Activated CD8-positive, alpha-beta T cell treated with anti-CD3 and anti-CD28 coated beads for 36 hours (primary cell): ENCODE results near the gene MACIR. TPM values are rescaled to one million over a fixed set of nuclear protein-coding genes. Genes with fewer than 3 reads are reported as not detected.

Source experiments
- ATAC-seq: fragments of 200-7000 bp; cut with Tn5 transposase; one replicate; pipeline ENCODE4 v1.10.0; 2021; ENCODE audit warnings: mild to moderate bottlenecking, moderate library complexity
- CTCF ChIA-PET: fragments of 350-600 bp; sonication (Branson Sonifier 250); formaldehyde crosslinking; loops from one replicate; lab custom pipeline; 2021; ENCODE audit warnings: antibody characterized with exemption; lab: Charles Lee
- POLR2A ChIA-PET: fragments of 350-600 bp; sonication (Branson Sonifier 250); formaldehyde crosslinking; loops from one replicate; lab custom pipeline; 2021; ENCODE audit warnings: antibody characterized with exemption; lab: Charles Lee
- DNase-seq: peaks from one replicate; pipeline ENCODE4 v3.0.0-alpha.2; 2020
- H3K27ac Mint-ChIP-seq: one replicate; pipeline ENCODE4 v1.8.0; 2021; ENCODE audit warnings: mild to moderate bottlenecking, mixed read lengths
- H3K27me3 Mint-ChIP-seq: one replicate; pipeline ENCODE4 v1.8.0; 2021; ENCODE audit warnings: mixed read lengths
- H3K36me3 Mint-ChIP-seq: one replicate; pipeline ENCODE4 v1.8.0; 2021; ENCODE audit warnings: low read depth, mixed read lengths
- H3K4me1 Mint-ChIP-seq: one replicate; pipeline ENCODE4 v1.8.0; 2021; ENCODE audit warnings: low read depth, mixed read lengths
- H3K4me3 Mint-ChIP-seq: one replicate; pipeline ENCODE4 v1.8.0; 2021; ENCODE audit warnings: mild to moderate bottlenecking, moderate library complexity, mixed read lengths
- H3K9me3 Mint-ChIP-seq: one replicate; pipeline ENCODE4 v1.8.0; 2021; ENCODE audit warnings: mixed read lengths
- intact Hi-C: fragments of 100-400 bp; cut with micrococcal nuclease; formaldehyde crosslinking; loops from one replicate; pipeline ENCODE4 v1.10.0; 2022
- total RNA-seq, 2 experiments: library from RNA; stranded (reverse); gene quantifications; one replicate each; pipeline ENCODE4 v1.2.3, GENCODE V29; 2021
- TF ChIP-seq, protein P1 (sequence below): fragments of 200-600 bp; IDR thresholded peaks from one replicate; pipeline ENCODE4 v1.8.0; 2022; ENCODE audit warnings: antibody characterized with exemption, mild to moderate bottlenecking

The MACIR gene
- total RNA-seq, 2 experiments from 2014 or later = 8.6 to 8.8 TPM

DNA sequence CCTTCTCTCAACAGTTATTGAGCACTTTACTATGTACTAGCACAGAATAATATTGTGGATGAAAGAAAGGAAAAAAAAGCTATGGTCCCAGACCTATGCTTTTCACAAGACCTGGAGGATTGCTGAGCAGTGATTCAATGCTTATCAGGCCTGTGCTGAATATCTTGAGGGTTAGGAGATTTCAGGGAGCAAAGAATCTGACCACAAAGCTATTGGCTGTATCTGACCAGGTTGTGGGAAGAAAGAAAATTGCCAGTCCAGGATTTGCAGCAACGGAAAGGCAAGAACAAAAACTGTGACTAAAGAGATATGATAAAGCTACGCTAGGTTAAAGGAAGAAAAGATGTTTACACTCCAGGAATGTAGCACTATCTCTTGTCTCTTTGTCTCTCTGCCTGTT, 14.9 kb upstream of the MACIR start:
- no peak overlapping the region for H3K4me3 Mint-ChIP-seq
- no peak overlapping the region for H3K27ac Mint-ChIP-seq
- peaks cover 26% of the 10 kb centered on the region for H3K27me3 Mint-ChIP-seq
- ATAC-seq (no peak), DNase-seq (no peak)
- ChIA-PET POLR2A (no interaction called here), CTCF (no interaction called here)
- H3K36me3 Mint-ChIP-seq = no peaks in the 10 kb centered on the region
- H3K9me3 Mint-ChIP-seq = peaks cover 3% of the 10 kb centered on the region
- intact Hi-C loops = no loop called here
- TF ChIP-seq, protein P1, sequence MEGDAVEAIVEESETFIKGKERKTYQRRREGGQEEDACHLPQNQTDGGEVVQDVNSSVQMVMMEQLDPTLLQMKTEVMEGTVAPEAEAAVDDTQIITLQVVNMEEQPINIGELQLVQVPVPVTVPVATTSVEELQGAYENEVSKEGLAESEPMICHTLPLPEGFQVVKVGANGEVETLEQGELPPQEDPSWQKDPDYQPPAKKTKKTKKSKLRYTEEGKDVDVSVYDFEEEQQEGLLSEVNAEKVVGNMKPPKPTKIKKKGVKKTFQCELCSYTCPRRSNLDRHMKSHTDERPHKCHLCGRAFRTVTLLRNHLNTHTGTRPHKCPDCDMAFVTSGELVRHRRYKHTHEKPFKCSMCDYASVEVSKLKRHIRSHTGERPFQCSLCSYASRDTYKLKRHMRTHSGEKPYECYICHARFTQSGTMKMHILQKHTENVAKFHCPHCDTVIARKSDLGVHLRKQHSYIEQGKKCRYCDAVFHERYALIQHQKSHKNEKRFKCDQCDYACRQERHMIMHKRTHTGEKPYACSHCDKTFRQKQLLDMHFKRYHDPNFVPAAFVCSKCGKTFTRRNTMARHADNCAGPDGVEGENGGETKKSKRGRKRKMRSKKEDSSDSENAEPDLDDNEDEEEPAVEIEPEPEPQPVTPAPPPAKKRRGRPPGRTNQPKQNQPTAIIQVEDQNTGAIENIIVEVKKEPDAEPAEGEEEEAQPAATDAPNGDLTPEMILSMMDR = no peak
- peaks cover 9% of the 10 kb centered on the region for H3K4me1 Mint-ChIP-seq

GRCh38 chr5:103244398-103244797, 14.2 kb upstream of the MACIR start:
- H3K4me3 Mint-ChIP-seq = no peak overlapping the region
- peaks cover 26% of the 10 kb centered on the region for H3K27me3 Mint-ChIP-seq
- TF ChIP-seq, protein P1 = no peak
- H3K4me1 Mint-ChIP-seq = peaks cover 9% of the 10 kb centered on the region
- H3K9me3 Mint-ChIP-seq = peaks cover 2% of the 10 kb centered on the region
- POLR2A ChIA-PET = no interaction called here
- intact Hi-C loops = no loop called here
- DNase-seq (no peak), ATAC-seq (no peak)
- CTCF ChIA-PET = no interaction called here
- no peak overlapping the region for H3K27ac Mint-ChIP-seq
- H3K36me3 Mint-ChIP-seq = no peaks in the 10 kb centered on the region

- Mint-ChIP-seq H3K27me3 (peaks cover 27% of the 10 kb centered on the region), H3K4me1 (peaks cover 9% of the 10 kb centered on the region), H3K4me3 (no peak overlapping the region), H3K27ac (no peak overlapping the region), H3K36me3 (no peaks in the 10 kb centered on the region), H3K9me3 (no peaks in the 10 kb centered on the region)
- POLR2A ChIA-PET = interaction anchor here (1.4 kb wide), 1 partner anchor 14 kb away, joined by 4 read pairs; no protein-coding TSS in a partner anchor
- CTCF ChIA-PET = no interaction called here
- ATAC-seq = no peak
- DNase-seq = no peak
- TF ChIP-seq, protein P1 = no peak
- intact Hi-C loops = no loop called here
Measured at GRCh38 chr5:103245761-103246160, 12.8 kb upstream of the MACIR start.

GRCh38 chr5:103247118-103247517, 11.4 kb upstream of the MACIR start:
- DNase-seq (no peak), ATAC-seq (no peak)
- ChIA-PET POLR2A (interaction anchor here (1.4 kb wide), 1 partner anchor 12 kb away, joined by 4 read pairs; no protein-coding TSS in a partner anchor), CTCF (no interaction called here)
- Mint-ChIP-seq H3K4me3 (no peak overlapping the region), H3K27me3 (peaks cover 35% of the 10 kb centered on the region), H3K4me1 (peaks cover 9% of the 10 kb centered on the region), H3K9me3 (no peaks in the 10 kb centered on the region), H3K36me3 (no peaks in the 10 kb centered on the region), H3K27ac (no peak overlapping the region)
- intact Hi-C loops = no loop called here
- TF ChIP-seq, protein P1 = no peak

DNA sequence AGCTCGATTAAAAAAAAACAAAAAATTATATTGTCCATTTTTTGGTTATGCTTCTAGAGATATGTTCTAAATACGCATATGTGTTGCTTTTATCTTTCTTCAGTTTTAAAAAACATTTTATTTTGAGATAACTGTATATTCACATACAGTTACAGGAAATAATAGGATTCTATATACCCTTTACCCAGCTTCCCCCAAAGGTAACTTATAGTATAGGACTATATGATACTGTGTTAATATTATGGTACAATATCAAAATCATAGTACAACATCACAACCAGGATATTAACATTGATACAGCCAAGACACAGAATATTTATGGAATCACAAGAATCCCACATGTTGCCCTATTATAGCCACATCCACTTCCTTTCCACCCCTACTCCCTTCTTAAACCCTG, 9.5 kb upstream of the MACIR start:
- ChIA-PET POLR2A (no interaction called here), CTCF (no interaction called here)
- ATAC-seq (no peak), DNase-seq (no peak)
- Mint-ChIP-seq H3K27me3 (peaks cover 36% of the 10 kb centered on the region), H3K27ac (no peak overlapping the region), H3K9me3 (no peaks in the 10 kb centered on the region), H3K4me3 (no peak overlapping the region), H3K4me1 (peaks cover 9% of the 10 kb centered on the region), H3K36me3 (no peaks in the 10 kb centered on the region)
- TF ChIP-seq, protein P1 = no peak
- intact Hi-C loops = no loop called here
